G401.6 (cell line): ENCODE measurements around the gene SSMEM1.
"Not testable (repeated sequence)": the region's sequence is repeated elsewhere in the genome, so short reads cannot be mapped to it uniquely, and the experiment has no call there.

Source experiments
- FAIRE-seq: peaks from 2 replicates; lab custom pipeline; 2012; peaks lifted over from hg19 to GRCh38; lab: Jason Lieb, UNC

SSMEM1 gene

DNA sequence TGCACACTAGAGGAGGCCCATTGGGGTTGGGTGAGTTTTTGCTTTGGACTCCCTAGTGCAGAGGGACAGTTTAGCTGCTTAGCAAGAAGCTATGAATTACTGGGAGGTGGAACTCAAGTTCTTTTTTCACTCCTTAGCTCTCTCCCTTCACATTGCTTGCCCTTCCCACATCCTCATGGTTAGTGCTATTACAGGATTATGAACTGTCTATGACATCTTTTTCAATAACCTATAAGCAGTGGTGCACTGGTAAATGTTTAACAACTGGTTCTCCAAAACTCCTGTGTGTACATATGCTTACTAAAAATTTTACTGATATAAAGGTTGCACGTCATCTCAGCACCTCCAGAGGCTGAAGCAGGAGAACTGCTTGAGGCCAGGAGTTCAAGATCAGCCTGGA, 6.2 kb downstream of the SSMEM1 start:
- FAIRE-seq, result no peak

DNA sequence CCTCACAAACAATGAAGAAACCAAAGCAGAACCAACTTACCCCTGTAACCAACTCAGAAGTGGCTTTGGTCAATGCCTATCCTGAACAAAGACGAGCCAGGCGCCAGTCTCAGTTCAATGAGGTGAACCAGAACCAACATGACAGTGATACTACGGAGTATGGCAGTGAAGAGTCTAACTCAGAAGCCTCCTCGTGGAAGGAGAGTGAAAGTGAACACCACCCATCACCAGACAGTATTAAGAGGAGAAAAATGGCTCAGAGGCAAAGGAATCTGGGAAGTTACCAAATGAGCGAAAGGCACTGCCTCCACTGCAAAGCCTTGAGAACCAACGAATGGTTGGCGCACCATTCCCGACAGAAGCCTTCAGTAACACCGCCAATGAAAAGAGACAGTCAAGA, 8.4 kb downstream of the SSMEM1 start:
- FAIRE-seq, result no peak

- FAIRE-seq, result no peak
Measured at GRCh38 chr7:130216750-130217149, 9.1 kb downstream of the SSMEM1 start.

GRCh38 chr7:130218806-130219620, 11.4 kb downstream of the SSMEM1 start:
- no peak for FAIRE-seq

DNA sequence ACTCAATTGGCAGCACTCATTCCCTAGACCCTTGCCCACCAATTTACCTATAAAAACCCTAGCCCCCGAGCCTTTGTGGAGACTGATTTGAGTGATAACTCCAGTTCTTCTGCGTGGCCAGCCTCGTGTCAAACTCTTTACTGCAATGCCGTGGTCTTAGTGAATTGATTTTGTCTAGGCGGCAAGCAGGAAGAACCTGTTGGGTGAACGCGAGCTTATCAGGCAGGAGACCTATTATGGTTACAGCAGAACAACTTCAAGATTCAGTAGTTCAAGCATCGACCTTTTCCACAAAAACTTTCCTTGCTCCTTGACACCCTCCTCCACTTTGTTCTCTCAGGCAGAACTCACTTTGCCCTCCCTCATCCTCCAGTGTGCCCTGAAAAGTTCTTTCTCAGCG, 12.2 kb downstream of the SSMEM1 start:
- no peak for FAIRE-seq

- no peak for FAIRE-seq
Measured at GRCh38 chr7:130221746-130222145, 14.1 kb downstream of the SSMEM1 start.

- no peak for FAIRE-seq
Measured at GRCh38 chr7:130223646-130224045, 16.0 kb downstream of the SSMEM1 start.

GRCh38 chr7:130224210-130224609, 16.6 kb downstream of the SSMEM1 start:
- no peak for FAIRE-seq

DNA sequence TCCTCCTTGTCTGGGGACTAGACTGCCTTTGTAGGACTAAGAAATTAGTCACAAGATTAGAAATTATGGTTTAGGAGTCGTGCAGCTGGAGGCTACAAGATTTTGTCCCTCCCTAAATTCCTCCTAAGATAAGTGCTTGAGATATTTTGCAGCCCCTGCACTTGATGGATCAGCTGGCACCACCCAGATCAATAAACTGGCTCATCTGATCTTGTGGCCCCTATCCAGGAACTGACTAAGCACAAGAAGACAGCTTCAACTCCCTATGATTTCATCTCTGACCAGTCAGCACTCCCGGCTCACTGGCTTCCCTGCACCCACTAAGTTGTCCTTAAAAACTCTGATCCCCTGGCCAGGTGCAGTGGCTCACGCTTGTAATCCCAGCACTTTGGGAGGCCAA, 17.3 kb downstream of the SSMEM1 start:
- not testable (repeated sequence) for FAIRE-seq

DNA sequence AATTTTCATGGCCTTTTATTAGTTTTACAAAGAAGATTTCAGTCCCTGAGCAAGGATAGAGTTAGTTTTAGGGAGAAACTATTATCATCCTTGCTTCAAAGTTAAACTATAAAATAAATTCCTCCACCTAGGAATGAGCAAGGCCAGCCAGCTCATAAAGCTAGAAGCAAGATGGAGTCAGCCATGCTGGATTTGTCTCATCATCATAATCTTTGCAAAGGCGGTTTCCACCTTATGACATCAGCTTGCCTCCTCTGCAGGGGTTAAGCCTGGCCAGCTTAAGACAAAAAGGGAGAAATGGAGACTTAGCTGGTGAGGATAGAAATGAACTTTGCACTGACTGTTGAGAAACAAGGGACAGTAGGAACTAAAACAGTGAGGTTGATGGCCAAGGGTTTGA, 18.7 kb downstream of the SSMEM1 start:
- FAIRE-seq, result no peak

GRCh38 chr7:130227883-130228575, 20.4 kb downstream of the SSMEM1 start:
- no peak for FAIRE-seq

- FAIRE-seq, result no peak
Measured at GRCh38 chr7:130228840-130229502, 21.3 kb downstream of the SSMEM1 start.

GRCh38 chr7:130229981-130230380, 22.3 kb downstream of the SSMEM1 start:
- not testable (repeated sequence) for FAIRE-seq

- FAIRE-seq, result no peak
Measured at GRCh38 chr7:130231792-130232191, 24.1 kb downstream of the SSMEM1 start.

DNA sequence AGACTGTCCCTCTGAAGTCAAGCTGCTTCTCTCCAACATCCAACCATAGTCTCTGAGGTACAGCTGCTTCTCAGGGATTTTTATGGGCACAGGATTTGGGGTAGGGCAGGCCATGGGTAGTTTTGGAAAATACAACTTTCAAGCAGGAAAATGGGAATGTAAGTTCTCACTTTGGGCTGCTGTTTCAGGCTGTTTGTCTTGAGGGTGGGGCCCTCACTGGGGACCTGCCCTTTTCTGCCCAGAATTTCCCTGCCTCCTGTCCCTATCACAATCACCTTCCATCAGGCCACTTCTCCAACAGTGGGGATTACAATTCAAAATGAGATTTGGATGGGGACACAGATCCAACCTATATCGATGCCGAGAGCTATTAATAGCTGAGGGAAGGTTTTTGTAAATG, 24.5 kb downstream of the SSMEM1 start:
- FAIRE-seq, result no peak

DNA sequence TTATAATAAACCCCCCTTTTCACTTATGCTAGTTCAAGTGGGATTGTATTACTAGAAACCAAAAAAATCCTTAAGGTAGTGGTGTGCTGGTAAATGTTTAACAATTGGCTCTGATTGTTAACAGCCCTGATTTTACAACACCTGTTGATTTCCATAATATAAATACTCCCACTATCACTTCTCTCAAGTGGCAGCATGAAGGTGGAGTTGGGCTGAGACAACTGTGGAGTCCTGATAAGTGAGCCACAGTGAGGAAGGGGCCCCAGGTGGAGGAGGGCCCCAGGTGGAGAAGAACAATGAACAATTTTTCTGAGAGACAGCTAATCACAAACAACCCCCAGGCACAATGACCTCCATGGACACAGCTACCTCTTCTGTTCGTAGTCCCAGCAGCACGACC, 26.4 kb downstream of the SSMEM1 start:
- FAIRE-seq, result no peak

- not testable (repeated sequence) for FAIRE-seq
Measured at GRCh38 chr7:130236361-130236760, 28.7 kb downstream of the SSMEM1 start.

DNA sequence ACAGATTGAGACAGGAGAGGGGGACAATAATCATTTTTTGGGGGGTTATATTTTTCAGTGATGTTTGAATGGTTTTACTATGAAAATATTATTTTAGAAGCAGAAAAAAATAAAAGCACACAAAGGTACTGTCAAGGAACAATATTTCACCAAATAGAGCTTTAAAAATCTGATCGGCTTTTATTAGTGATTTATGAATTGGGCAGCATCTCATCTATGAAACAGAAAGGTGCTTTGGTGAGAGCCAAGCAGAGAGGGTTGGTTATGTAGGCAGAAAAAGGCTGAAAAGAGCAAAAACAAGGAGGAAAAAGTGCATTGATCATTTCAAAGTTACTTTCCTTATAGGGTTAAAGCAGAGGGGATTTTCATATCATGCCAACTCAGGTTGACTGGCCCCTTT, 32.6 kb downstream of the SSMEM1 start:
- FAIRE-seq, result no peak

DNA sequence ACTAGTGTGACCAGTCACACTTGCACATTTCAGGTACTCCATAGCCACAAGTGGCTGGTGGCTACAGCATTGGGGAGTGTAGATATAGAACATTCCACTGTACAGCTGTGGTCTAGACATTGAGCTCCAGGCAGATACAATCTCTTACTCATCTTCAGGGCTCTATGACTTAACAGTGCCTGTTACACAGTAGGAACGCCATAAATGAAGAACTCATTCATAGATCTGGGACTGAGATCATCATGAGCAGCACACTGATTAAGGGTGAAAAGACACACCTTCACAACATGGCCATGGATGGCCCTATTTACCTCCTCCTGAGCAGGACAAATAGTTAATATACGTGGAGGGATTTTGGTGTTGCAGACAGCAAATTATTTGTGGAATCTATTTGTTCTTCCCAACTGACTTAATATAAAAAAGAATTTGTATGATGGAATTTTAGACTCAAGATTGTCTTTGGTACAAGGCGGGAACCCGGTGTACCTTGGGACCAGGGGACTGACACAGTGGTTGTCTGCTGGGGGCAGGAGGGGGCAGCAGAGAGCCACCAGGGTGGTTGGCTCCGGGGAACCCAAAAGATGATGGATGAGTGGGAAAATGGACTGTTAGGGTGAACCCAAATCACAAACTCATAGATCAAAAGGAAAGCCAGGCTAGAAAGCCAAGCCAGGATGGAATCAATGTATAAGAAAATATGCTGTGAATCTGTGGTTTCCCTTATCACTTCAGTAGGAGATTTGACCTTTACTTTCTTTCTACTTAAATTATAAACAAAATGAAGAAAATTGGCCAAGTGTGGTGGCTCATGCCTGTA, 34.7 kb downstream of the SSMEM1 start:
- FAIRE-seq, result no peak

- FAIRE-seq, result not testable (repeated sequence)
Measured at GRCh38 chr7:130243486-130243885, 35.8 kb downstream of the SSMEM1 start.

GRCh38 chr7:130246491-130246890, 38.8 kb downstream of the SSMEM1 start:
- FAIRE-seq, result not testable (repeated sequence)

- not testable (repeated sequence) for FAIRE-seq
Measured at GRCh38 chr7:130248842-130249241, 41.2 kb downstream of the SSMEM1 start.
